Measurements from ENCODE around the gene EDN1. TPM values are rescaled to one million over a fixed set of nuclear protein-coding genes. Genes with fewer than 3 reads are reported as not detected.

EDN1 gene
- total RNA-seq, 3 donors from 2014 or later = 11.5 to 51.7 (median 36.8) TPM

DNA sequence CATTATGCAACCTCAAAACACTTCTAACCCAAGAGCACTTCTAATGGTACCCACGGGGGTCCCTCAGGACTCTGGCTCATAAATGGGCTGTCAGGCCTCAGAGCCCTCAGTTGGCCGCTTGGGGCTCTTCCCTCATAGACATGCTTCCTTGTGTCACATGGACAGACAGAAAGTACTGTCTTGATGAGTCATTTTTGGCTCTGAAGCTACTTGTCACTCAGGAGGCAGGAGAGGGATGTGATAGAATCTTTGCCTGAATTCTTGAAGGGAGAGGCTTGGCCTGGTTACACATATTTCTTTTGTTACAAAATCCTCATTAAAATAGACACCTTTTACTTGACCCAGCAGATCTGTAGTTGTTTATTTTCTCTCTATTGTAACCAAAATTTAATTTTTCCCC lies 15.1 kb upstream of the EDN1 start:
- TF ChIP-seq, protein P1, sequence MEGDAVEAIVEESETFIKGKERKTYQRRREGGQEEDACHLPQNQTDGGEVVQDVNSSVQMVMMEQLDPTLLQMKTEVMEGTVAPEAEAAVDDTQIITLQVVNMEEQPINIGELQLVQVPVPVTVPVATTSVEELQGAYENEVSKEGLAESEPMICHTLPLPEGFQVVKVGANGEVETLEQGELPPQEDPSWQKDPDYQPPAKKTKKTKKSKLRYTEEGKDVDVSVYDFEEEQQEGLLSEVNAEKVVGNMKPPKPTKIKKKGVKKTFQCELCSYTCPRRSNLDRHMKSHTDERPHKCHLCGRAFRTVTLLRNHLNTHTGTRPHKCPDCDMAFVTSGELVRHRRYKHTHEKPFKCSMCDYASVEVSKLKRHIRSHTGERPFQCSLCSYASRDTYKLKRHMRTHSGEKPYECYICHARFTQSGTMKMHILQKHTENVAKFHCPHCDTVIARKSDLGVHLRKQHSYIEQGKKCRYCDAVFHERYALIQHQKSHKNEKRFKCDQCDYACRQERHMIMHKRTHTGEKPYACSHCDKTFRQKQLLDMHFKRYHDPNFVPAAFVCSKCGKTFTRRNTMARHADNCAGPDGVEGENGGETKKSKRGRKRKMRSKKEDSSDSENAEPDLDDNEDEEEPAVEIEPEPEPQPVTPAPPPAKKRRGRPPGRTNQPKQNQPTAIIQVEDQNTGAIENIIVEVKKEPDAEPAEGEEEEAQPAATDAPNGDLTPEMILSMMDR (IDR thresholded peaks at IDR 0.05) = no peak
- TF ChIP-seq POLR2A (IDR thresholded peaks at IDR 0.05) = no peak
- no peak for TF ChIP-seq POLR2AphosphoS5 (IDR thresholded peaks at IDR 0.05)
- intact Hi-C loops (cut with DNase I; ENCODE audit: low total_unique reads) = no loop called here
- Histone ChIP-seq H3K4me1 (no peaks in the 10 kb centered on the region), H3K4me3 (no peak overlapping the region), H3K27me3 (no peaks in the 10 kb centered on the region), H3K27ac (no peak overlapping the region), H3K9me3 (peaks cover 0 to 3% of the 10 kb centered on the region in 2 donors), H3K36me3 (no peaks in the 10 kb centered on the region)
- DNase-seq (ENCODE audit: low spot score in 2 of 2) = no peak

- no peak for DNase-seq (ENCODE audit: low spot score in 2 of 2)
- Histone ChIP-seq H3K27me3 (no peaks in the 10 kb centered on the region), H3K9me3 (no peaks in the 10 kb centered on the region), H3K36me3 (no peaks in the 10 kb centered on the region), H3K4me1 (no peaks in the 10 kb centered on the region), H3K4me3 (no peak overlapping the region), H3K27ac (no peak overlapping the region)
- intact Hi-C loops (cut with DNase I; ENCODE audit: low total_unique reads) = no loop called here
- TF ChIP-seq POLR2AphosphoS5 (IDR thresholded peaks at IDR 0.05) (no peak), POLR2A (IDR thresholded peaks at IDR 0.05) (no peak)
- TF ChIP-seq, protein P1 (IDR thresholded peaks at IDR 0.05) = no peak
These were observed 13.2 kb upstream of the EDN1 start for GRCh38 chr6:12276930-12277315.

GRCh38 chr6:12277386-12277785 lies 12.8 kb upstream of the EDN1 start:
- Histone ChIP-seq H3K4me1 (no peaks in the 10 kb centered on the region), H3K27me3 (peaks cover 0 to 4% of the 10 kb centered on the region in 2 donors), H3K36me3 (no peaks in the 10 kb centered on the region), H3K9me3 (no peaks in the 10 kb centered on the region), H3K4me3 (no peak overlapping the region), H3K27ac (no peak overlapping the region)
- no peak for DNase-seq (ENCODE audit: low spot score in 2 of 2)
- intact Hi-C loops (cut with DNase I; ENCODE audit: low total_unique reads) = no loop called here
- TF ChIP-seq, protein P1 (IDR thresholded peaks at IDR 0.05) = no peak
- TF ChIP-seq POLR2A (IDR thresholded peaks at IDR 0.05) = no peak
- TF ChIP-seq POLR2AphosphoS5 (IDR thresholded peaks at IDR 0.05) = no peak

GRCh38 chr6:12278915-12279314 lies 11.2 kb upstream of the EDN1 start:
- H3K27me3 ChIP-seq = peaks cover 0 to 4% of the 10 kb centered on the region in 2 donors
- H3K27ac ChIP-seq = no peak overlapping the region
- DNase-seq (ENCODE audit: low spot score in 2 of 2) = no peak
- intact Hi-C loops (cut with DNase I; ENCODE audit: low total_unique reads) = no loop called here
- TF ChIP-seq, protein P1 (IDR thresholded peaks at IDR 0.05) = no peak
- TF ChIP-seq POLR2AphosphoS5 (IDR thresholded peaks at IDR 0.05) = no peak
- no peak for TF ChIP-seq POLR2A (IDR thresholded peaks at IDR 0.05)
- H3K36me3 ChIP-seq = no peaks in the 10 kb centered on the region
- no peaks in the 10 kb centered on the region for H3K4me1 ChIP-seq
- H3K9me3 ChIP-seq = no peaks in the 10 kb centered on the region
- H3K4me3 ChIP-seq = no peak overlapping the region

DNA sequence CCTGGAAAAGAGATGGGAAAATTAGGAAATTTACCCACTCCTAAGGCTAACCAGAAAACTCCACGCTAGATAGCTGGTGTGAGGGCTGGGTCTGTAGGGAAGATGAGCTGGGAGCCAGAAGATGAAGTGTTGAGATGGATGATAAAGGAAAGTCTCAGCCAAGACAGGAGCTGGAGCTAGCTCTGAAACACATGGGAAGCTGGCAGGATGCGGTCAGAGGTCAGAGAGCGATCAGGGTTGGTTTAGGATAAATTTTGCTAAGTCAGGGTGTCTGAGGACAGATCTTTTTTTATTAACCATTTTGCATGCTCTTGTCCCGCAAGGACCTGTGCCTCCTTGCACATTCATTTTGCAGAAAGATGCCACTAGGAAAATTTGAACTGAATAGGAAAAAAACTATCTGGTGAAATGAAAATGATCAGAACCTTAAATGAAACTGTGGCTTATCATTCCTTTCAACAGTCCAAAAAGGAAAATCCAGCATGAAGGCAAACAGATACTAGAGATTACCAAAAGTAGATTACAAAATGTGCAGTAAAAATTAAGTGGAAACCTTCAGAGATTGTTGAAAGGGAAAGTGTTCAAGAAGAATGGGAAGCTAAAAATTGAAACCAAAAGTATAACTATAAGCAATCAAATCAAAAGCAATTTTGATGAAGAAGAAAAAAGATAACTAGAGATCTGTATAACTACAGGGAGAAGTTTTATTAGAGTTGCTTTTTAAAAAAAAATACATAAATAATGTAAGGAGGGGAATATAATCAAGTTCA lies 10.7 kb upstream of the EDN1 start:
- Histone ChIP-seq H3K4me1 (no peaks in the 10 kb centered on the region), H3K9me3 (no peaks in the 10 kb centered on the region), H3K27me3 (peaks cover 0 to 4% of the 10 kb centered on the region in 2 donors), H3K4me3 (no peak overlapping the region), H3K36me3 (no peaks in the 10 kb centered on the region), H3K27ac (no peak overlapping the region)
- no peak for DNase-seq (ENCODE audit: low spot score in 2 of 2)
- intact Hi-C loops (cut with DNase I; ENCODE audit: low total_unique reads) = no loop called here
- TF ChIP-seq, protein P1 (IDR thresholded peaks at IDR 0.05) = no peak
- TF ChIP-seq POLR2AphosphoS5 (IDR thresholded peaks at IDR 0.05) = no peak
- TF ChIP-seq POLR2A (IDR thresholded peaks at IDR 0.05) = no peak

Data from breast epithelium (tissue), 4 donors.